Umbilical cord (tissue), 2 donors: ENCODE measurements around the gene PTBP1. TPM values are rescaled to one million over a fixed set of nuclear protein-coding genes. Genes with fewer than 3 reads are reported as not detected.
A peak's percentile ranks its signal among the peaks of the same experiment; 100 is the strongest.

Experiments
- DNase-seq: peaks from one replicate; pipeline ENCODE4 v3.0.0-alpha.2; 2015; ENCODE audit warnings: low spot score
- total RNA-seq: library from RNA; depleted of rRNA; stranded (reverse); fragments of >200 nt; gene quantifications from one replicate; pipeline ENCODE4 v1.2.3, GENCODE V29; 2014; ENCODE audit warnings: low replicate concordance; ENCODE audit not compliant: insufficient read depth

Gene PTBP1
- total RNA-seq, 1 donor from 2014 or later = 82.8 TPM

- DNase-seq = peak; percentile 92
Measured at GRCh38 chr19:797528-798414, 519 bp downstream of the PTBP1 start.

- DNase-seq = peak; percentile 38
Measured at GRCh38 chr19:798415-799075, 1.3 kb downstream of the PTBP1 start.

- DNase-seq = no peak
Measured at GRCh38 chr19:799076-799881, 2.0 kb downstream of the PTBP1 start.

GRCh38 chr19:800360-801029 is 3.2 kb downstream of the PTBP1 start:
- peak; percentile 46 for DNase-seq

- peak; percentile 39 for DNase-seq
Measured at GRCh38 chr19:801030-801860, 4.0 kb downstream of the PTBP1 start.

GRCh38 chr19:801861-802497 is 4.7 kb downstream of the PTBP1 start:
- DNase-seq = no peak

- DNase-seq = no peak
Measured at GRCh38 chr19:802498-803098, 5.3 kb downstream of the PTBP1 start.

- no peak for DNase-seq
Measured at GRCh38 chr19:803099-803561, 5.9 kb downstream of the PTBP1 start.

- DNase-seq = no peak
Measured at GRCh38 chr19:803686-804418, 6.6 kb downstream of the PTBP1 start.

- no peak for DNase-seq
Measured at GRCh38 chr19:804419-805165, 7.3 kb downstream of the PTBP1 start.

- DNase-seq = no peak
Measured at GRCh38 chr19:805166-805551, 7.9 kb downstream of the PTBP1 start.

GRCh38 chr19:805600-806550 is 8.6 kb downstream of the PTBP1 start:
- DNase-seq = no peak

- no peak for DNase-seq
Measured at GRCh38 chr19:806815-807421, 9.7 kb downstream of the PTBP1 start.

GRCh38 chr19:807627-808422 is 10.6 kb downstream of the PTBP1 start:
- DNase-seq = no peak

GRCh38 chr19:808423-808775 is 11.1 kb downstream of the PTBP1 start:
- no peak for DNase-seq
